HEK293T (cell line): ENCODE data around the gene EID2.

ENCODE experiments used
- CTCF ChIA-PET: fragments of 350-600 bp; formaldehyde crosslinking; extraction: SDS; loops from one replicate; lab custom pipeline; 2021; ENCODE audit warnings: antibody characterized with exemption, inconsistent platforms; lab: Yijun Ruan, JAX
- POLR2A ChIA-PET: fragments of 350-600 bp; formaldehyde crosslinking; extraction: SDS; loops from one replicate; lab custom pipeline; 2020; ENCODE audit warnings: antibody characterized with exemption, inconsistent platforms; lab: Yijun Ruan, JAX
- DNase-seq: peaks from one replicate; pipeline ENCODE4 v3.0.0; 2012; ENCODE audit warnings: mixed read lengths; ENCODE audit errors: extremely low spot score
- ARNT ChIP-seq: fragments of 450-650 bp; IDR thresholded peaks from 2 replicates; pipeline ENCODE4 v1.6.1; 2017; ENCODE audit warnings: mild to moderate bottlenecking
- BHLHE40 ChIP-seq: fragments of 450-650 bp; IDR thresholded peaks from 2 replicates; pipeline ENCODE4 v1.6.1; 2016; ENCODE audit warnings: mild to moderate bottlenecking, moderate library complexity, borderline replicate concordance
- CTBP1 ChIP-seq: fragments of 450-650 bp; IDR thresholded peaks from 2 replicates; pipeline ENCODE4 v1.6.1; 2016; ENCODE audit warnings: borderline replicate concordance
- ELF4 ChIP-seq: fragments of 450-650 bp; IDR thresholded peaks from 2 replicates; pipeline ENCODE4 v1.6.1; 2017; ENCODE audit warnings: antibody characterized with exemption
- FOXA1 ChIP-seq: fragments of 450-650 bp; IDR thresholded peaks from 2 replicates; pipeline ENCODE4 v1.6.1; 2016; ENCODE audit warnings: mild to moderate bottlenecking
- FOXK2 ChIP-seq: fragments of 450-650 bp; IDR thresholded peaks from 2 replicates; pipeline ENCODE4 v1.6.1; 2016; ENCODE audit warnings: mild to moderate bottlenecking
- FOXM1 ChIP-seq: fragments of 450-650 bp; IDR thresholded peaks from 2 replicates; pipeline ENCODE4 v1.6.1; 2017; ENCODE audit warnings: mild to moderate bottlenecking, borderline replicate concordance
- HDGF ChIP-seq: fragments of 450-650 bp; IDR thresholded peaks from 2 replicates; pipeline ENCODE4 v1.6.1; 2017; ENCODE audit warnings: antibody characterized with exemption, borderline replicate concordance
- L3MBTL2 ChIP-seq: fragments of 450-650 bp; conservative IDR thresholded peaks from 2 replicates; pipeline ENCODE4 v1.6.1; 2016; ENCODE audit warnings: mild to moderate bottlenecking
- LEF1 ChIP-seq: fragments of 450-650 bp; IDR thresholded peaks from 2 replicates; pipeline ENCODE4 v1.6.1; 2017; ENCODE audit warnings: mild to moderate bottlenecking, borderline replicate concordance
- NFRKB ChIP-seq: fragments of 450-650 bp; IDR thresholded peaks from 2 replicates; pipeline ENCODE4 v1.6.1; 2016; ENCODE audit warnings: mild to moderate bottlenecking, moderate library complexity
- SP1 ChIP-seq: fragments of 450-650 bp; IDR thresholded peaks from 2 replicates; pipeline ENCODE4 v1.6.1; 2017
- SUZ12 ChIP-seq: fragments of 450-650 bp; IDR thresholded peaks from 2 replicates; pipeline ENCODE4 v1.6.1; 2016; ENCODE audit warnings: mild to moderate bottlenecking
- ZNF384 ChIP-seq: fragments of 450-650 bp; IDR thresholded peaks from 2 replicates; pipeline ENCODE4 v1.6.1; 2016
- TF ChIP-seq, protein P1 (sequence below): fragments of 450-650 bp; IDR thresholded peaks from 2 replicates; pipeline ENCODE4 v1.6.1; 2016

EID2 gene

DNA sequence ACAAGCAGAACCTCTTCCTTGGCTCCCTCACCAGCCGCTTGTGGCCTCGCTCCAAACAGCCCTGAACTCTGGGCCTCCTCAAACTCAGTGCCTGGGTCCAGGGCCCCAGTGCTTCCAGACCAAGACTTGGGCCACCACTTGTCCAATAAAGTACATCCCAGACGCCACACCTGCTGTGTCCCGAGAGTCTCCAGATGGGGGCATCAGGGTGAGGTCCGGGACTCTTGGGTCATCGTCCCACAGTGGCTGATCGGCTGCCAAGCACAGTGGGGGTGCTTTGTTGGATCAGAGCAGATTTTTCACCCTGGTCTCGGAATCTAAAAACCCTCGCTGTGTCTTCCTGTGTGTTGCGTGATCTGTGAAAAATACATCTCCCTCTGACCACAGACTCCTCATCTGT, 50.2 kb downstream of the EID2 start:
- TF ChIP-seq BHLHE40 = no peak
- no peak for TF ChIP-seq SP1
- no peak for TF ChIP-seq ARNT
- TF ChIP-seq L3MBTL2 = no peak
- TF ChIP-seq, protein P1, sequence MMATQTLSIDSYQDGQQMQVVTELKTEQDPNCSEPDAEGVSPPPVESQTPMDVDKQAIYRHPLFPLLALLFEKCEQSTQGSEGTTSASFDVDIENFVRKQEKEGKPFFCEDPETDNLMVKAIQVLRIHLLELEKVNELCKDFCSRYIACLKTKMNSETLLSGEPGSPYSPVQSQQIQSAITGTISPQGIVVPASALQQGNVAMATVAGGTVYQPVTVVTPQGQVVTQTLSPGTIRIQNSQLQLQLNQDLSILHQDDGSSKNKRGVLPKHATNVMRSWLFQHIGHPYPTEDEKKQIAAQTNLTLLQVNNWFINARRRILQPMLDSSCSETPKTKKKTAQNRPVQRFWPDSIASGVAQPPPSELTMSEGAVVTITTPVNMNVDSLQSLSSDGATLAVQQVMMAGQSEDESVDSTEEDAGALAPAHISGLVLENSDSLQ = no peak
- TF ChIP-seq NFRKB = no peak
- no peak for TF ChIP-seq LEF1
- TF ChIP-seq ZNF384 = no peak
- no peak for TF ChIP-seq FOXM1
- TF ChIP-seq ELF4 = no peak
- no peak for TF ChIP-seq FOXK2
- no peak for TF ChIP-seq FOXA1
- TF ChIP-seq HDGF = no peak
- TF ChIP-seq SUZ12 = no peak
- TF ChIP-seq CTBP1 = no peak
- POLR2A ChIA-PET = interaction anchor here (0.6 to 1.2 kb wide), 2 partner anchors 9 to 1498 kb away, joined by 3 to 5 read pairs; partner anchors contain the start of gene TIMM50
- CTCF ChIA-PET = no interaction called here
- DNase-seq = no peak
